HG03139 (cell line): Measurements from ENCODE around the gene BCL2L1.
"Not testable (repeated sequence)": the region's sequence is repeated elsewhere in the genome, so short reads cannot be mapped to it uniquely, and the experiment has no call there.

Experiments
- ATAC-seq: cut with Tn5 transposase; IDR thresholded peaks from one replicate; pipeline ENCODE4 v1.9.1; 2021; ENCODE audit not compliant: unreplicated experiment

BCL2L1 gene

GRCh38 chr20:31677553-31678260 is 45.0 kb downstream of the BCL2L1 start:
- ATAC-seq: no peak

GRCh38 chr20:31676609-31676989 is 46.1 kb downstream of the BCL2L1 start:
- ATAC-seq: no peak

- ATAC-seq: peak; percentile 34
Measured at GRCh38 chr20:31675828-31676608, 46.6 kb downstream of the BCL2L1 start.

- ATAC-seq: peak; percentile 60
Measured at GRCh38 chr20:31674895-31675827, 47.5 kb downstream of the BCL2L1 start.

GRCh38 chr20:31673943-31674463 is 48.7 kb downstream of the BCL2L1 start:
- ATAC-seq: no peak

GRCh38 chr20:31673435-31673834 is 49.2 kb downstream of the BCL2L1 start:
- ATAC-seq: no peak

- ATAC-seq: no peak
Measured at GRCh38 chr20:31671324-31671723, 51.3 kb downstream of the BCL2L1 start.

GRCh38 chr20:31670371-31671228 is 52.1 kb downstream of the BCL2L1 start:
- no peak for ATAC-seq

- ATAC-seq: no peak
Measured at GRCh38 chr20:31669876-31670275, 52.8 kb downstream of the BCL2L1 start.

GRCh38 chr20:31668944-31669343 is 53.7 kb downstream of the BCL2L1 start:
- not testable (repeated sequence) for ATAC-seq

- ATAC-seq: no peak
Measured at GRCh38 chr20:31667315-31668285, 55.1 kb downstream of the BCL2L1 start.

- no peak for ATAC-seq
Measured at GRCh38 chr20:31666258-31667042, 56.2 kb downstream of the BCL2L1 start.

GRCh38 chr20:31665753-31666152 is 56.9 kb downstream of the BCL2L1 start:
- ATAC-seq: no peak

- ATAC-seq: no peak
Measured at GRCh38 chr20:31664696-31665354, 57.8 kb downstream of the BCL2L1 start.

GRCh38 chr20:31663838-31664695 is 58.6 kb downstream of the BCL2L1 start:
- ATAC-seq: no peak

- no peak for ATAC-seq
Measured at GRCh38 chr20:31663524-31663837, 59.2 kb downstream of the BCL2L1 start.

- no peak for ATAC-seq
Measured at GRCh38 chr20:31662372-31662854, 60.3 kb downstream of the BCL2L1 start.
